HepG2 (cell line): ENCODE measurements around the gene IGFBP6. TPM values are rescaled to one million over a fixed set of nuclear protein-coding genes. Genes with fewer than 3 reads are reported as not detected.

ENCODE experiments used
- CBX5 ChIP-seq: sonication (generic); formaldehyde crosslinking; IDR thresholded peaks from 2 replicates; pipeline ENCODE4 v1.4.0; 2020; ENCODE audit warnings: missing genetic modification reagents, borderline replicate concordance
- CENPBD1 ChIP-seq: sonication (generic); formaldehyde crosslinking; IDR thresholded peaks from 2 replicates; pipeline ENCODE4 v1.8.0; 2022; ENCODE audit warnings: missing genetic modification reagents, low read depth, mild to moderate bottlenecking, borderline replicate concordance
- EP300 ChIP-seq, 3 experiments: sonication (generic) in 1 of 3; formaldehyde crosslinking in 1 of 3; IDR thresholded peaks; 2 replicates each; pipeline versions ENCODE4 v1.5.1 to v1.6.1; 2011 to 2020; ENCODE audit warnings: low read depth in 2 of 3, low read length in 2 of 3, borderline replicate concordance in 1 of 3, improper control_type of control experiment in 1 of 3, mild to moderate bottlenecking in 1 of 3, missing genetic modification reagents in 1 of 3, moderate library complexity in 1 of 3
- HINFP ChIP-seq: sonication (generic); formaldehyde crosslinking; IDR thresholded peaks from 2 replicates; pipeline ENCODE4 v1.4.0; 2020; ENCODE audit warnings: low read depth, mild to moderate bottlenecking, missing genetic modification reagents
- KLF13 ChIP-seq: sonication (generic); formaldehyde crosslinking; IDR thresholded peaks from 2 replicates; pipeline ENCODE4 v1.4.0; 2020; ENCODE audit warnings: mild to moderate bottlenecking, missing genetic modification reagents
- MAFK ChIP-seq, 2 experiments: IDR thresholded peaks in 1 of 2; conservative IDR thresholded peaks in 1 of 2; 2 replicates each; pipeline ENCODE4 v1.6.1; 2011; ENCODE audit warnings: improper control_type of control experiment in 2 of 2, low read length in 2 of 2
- PBX2 ChIP-seq: IDR thresholded peaks from 2 replicates; pipeline ENCODE4 v1.6.1; 2016; ENCODE audit warnings: control low read depth
- POLR2A ChIP-seq, 2 experiments: IDR thresholded peaks; 2 replicates each; pipeline ENCODE4 v1.6.1; 2011; ENCODE audit warnings: low read depth in 2 of 2, low read length in 2 of 2, mild to moderate bottlenecking in 1 of 2, moderate library complexity in 1 of 2; ENCODE audit not compliant: insufficient read depth in 1 of 2
- RFX3 ChIP-seq: IDR thresholded peaks from 2 replicates; pipeline ENCODE4 v1.6.1; 2016; ENCODE audit warnings: missing biosample characterization, missing genetic modification reagents
- SCMH1 ChIP-seq: sonication (generic); formaldehyde crosslinking; IDR thresholded peaks from 2 replicates; pipeline ENCODE4 v1.9.0; 2021; ENCODE audit warnings: missing genetic modification reagents, mild to moderate bottlenecking, borderline replicate concordance
- SSRP1 ChIP-seq: IDR thresholded peaks from 2 replicates; pipeline ENCODE4 v1.6.1; 2016; ENCODE audit warnings: control low read depth
- TCF7L2 ChIP-seq: IDR thresholded peaks from 2 replicates; pipeline ENCODE4 v1.6.1; 2011; ENCODE audit warnings: mild to moderate bottlenecking, low read depth, low read length, moderate library complexity
- THAP7 ChIP-seq: sonication (generic); formaldehyde crosslinking; IDR thresholded peaks from 2 replicates; pipeline ENCODE4 v1.8.1; 2023; ENCODE audit warnings: mild to moderate bottlenecking, missing genetic modification reagents
- ZBTB42 ChIP-seq: sonication (generic); formaldehyde crosslinking; IDR thresholded peaks from 2 replicates; pipeline ENCODE4 v1.5.0; 2020; ENCODE audit warnings: mild to moderate bottlenecking, missing genetic modification reagents
- ZC3H4 ChIP-seq: sonication (generic); formaldehyde crosslinking; IDR thresholded peaks from 2 replicates; pipeline ENCODE4 v1.4.0; 2020; ENCODE audit warnings: missing genetic modification reagents, borderline replicate concordance
- ZFP36L1 ChIP-seq: sonication (generic); formaldehyde crosslinking; IDR thresholded peaks from 2 replicates; pipeline ENCODE4 v1.8.0; 2022; ENCODE audit warnings: mild to moderate bottlenecking, missing genetic modification reagents, moderate library complexity
- ZFP41 ChIP-seq: sonication (generic); formaldehyde crosslinking; IDR thresholded peaks from 2 replicates; pipeline ENCODE4 v1.4.0; 2020; ENCODE audit warnings: mild to moderate bottlenecking, missing genetic modification reagents, borderline replicate concordance
- ZMAT3 ChIP-seq: sonication (generic); formaldehyde crosslinking; conservative IDR thresholded peaks from 2 replicates; pipeline ENCODE4 v1.7.0; 2021; ENCODE audit warnings: missing genetic modification reagents
- ZNF205 ChIP-seq: IDR thresholded peaks from 2 replicates; pipeline ENCODE4 v1.6.1; 2018; ENCODE audit warnings: missing biosample characterization, missing genetic modification reagents
- ZNF224 ChIP-seq: sonication (generic); formaldehyde crosslinking; IDR thresholded peaks from 2 replicates; pipeline ENCODE4 v1.5.0; 2020; ENCODE audit warnings: mild to moderate bottlenecking, missing genetic modification reagents
- ZNF275 ChIP-seq: sonication (generic); formaldehyde crosslinking; IDR thresholded peaks from 2 replicates; pipeline ENCODE4 v1.8.0; 2022; ENCODE audit warnings: missing genetic modification reagents, mild to moderate bottlenecking, inconsistent platforms, borderline replicate concordance
- ZNF30 ChIP-seq: sonication (generic); formaldehyde crosslinking; IDR thresholded peaks from 2 replicates; pipeline ENCODE4 v1.5.0; 2020; ENCODE audit warnings: mild to moderate bottlenecking, missing genetic modification reagents
- ZNF441 ChIP-seq: sonication (generic); formaldehyde crosslinking; IDR thresholded peaks from 2 replicates; pipeline ENCODE4 v1.7.0; 2021; ENCODE audit warnings: missing genetic modification reagents, borderline replicate concordance
- ZNF7 ChIP-seq: IDR thresholded peaks from 2 replicates; pipeline ENCODE4 v1.6.1; 2016; ENCODE audit warnings: missing biosample characterization, missing genetic modification reagents
- ZSCAN29 ChIP-seq: sonication (generic); formaldehyde crosslinking; conservative IDR thresholded peaks from 2 replicates; pipeline ENCODE4 v1.4.0; 2020; ENCODE audit warnings: mild to moderate bottlenecking, missing genetic modification reagents
- polyA plus RNA-seq, 8 experiments: library from polyadenylated mRNA; depleted of rRNA in 3 of 8; stranded (reverse) in 7 of 8; unstranded in 1 of 8; fragments of >200 nt; fragmentation: Illumina TruSeq in 4 of 8; extraction: Trizol in 4 of 8; gene quantifications; 2 replicates each; pipeline versions ENCODE4 v1.2.1 to v1.2.3, GENCODE V29; 2011 to 2016; ENCODE audit warnings: low read depth in 4 of 8, missing spikeins in 1 of 8, mixed read lengths in 1 of 8; ENCODE audit not compliant: insufficient read depth in 1 of 8
- total RNA-seq, 5 experiments: library from RNA; depleted of rRNA; stranded (reverse); fragments of >200 nt; fragmentation: Illumina TruSeq; extraction: Trizol; gene quantifications; 2 replicates each; pipeline ENCODE4 v1.2.3, GENCODE V29; 2016; ENCODE audit warnings: low read depth in 1 of 5

IGFBP6 gene
- total and polyA plus RNA-seq, 2 of the 13 experiments (the other 11 are each of a cell fraction or from before 2014, with no cell fraction given) = 3.9 to 25.2 TPM

GRCh38 chr12:53097564-53098353, at the start of gene IGFBP6 (continued):
- TF ChIP-seq ZBTB42 (CRISPR knock-in tag) = no peak
- no peak for TF ChIP-seq EP300 (IDR thresholded peaks at IDR 0.05; ENCODE audit: low read depth in 2 of 2, low read length in 2 of 2)
- 0 out of 2 replicates have a peak, but pooled peaks have one; percentile 20 for TF ChIP-seq EP300 (CRISPR knock-in tag; IDR thresholded peaks at IDR 0.05; ENCODE audit: borderline replicate concordance)
- TF ChIP-seq ZNF224 (CRISPR knock-in tag) = no peak
- TF ChIP-seq RFX3 (CRISPR knock-in tag) = no peak
- TF ChIP-seq POLR2A (IDR thresholded peaks at IDR 0.05; ENCODE audit: insufficient read depth in 1 of 2, low read depth in 2 of 2, low read length in 2 of 2) = no peak
- TF ChIP-seq ZMAT3 = 0 out of 2 replicates have a peak, but pooled peaks have one; percentile 42
- no peak for TF ChIP-seq SCMH1
- TF ChIP-seq CENPBD1 (CRISPR knock-in tag) = no peak
- no peak; the same call in 1 of the 2 replicates for TF ChIP-seq ZNF441 (CRISPR knock-in tag)
- TF ChIP-seq ZNF275 (CRISPR knock-in tag) = no peak
- TF ChIP-seq CBX5 (CRISPR knock-in tag) = no peak
- TF ChIP-seq ZFP41 (CRISPR knock-in tag) = no peak
- no peak for TF ChIP-seq TCF7L2
- no peak; the same call in 1 of the 2 replicates for TF ChIP-seq THAP7
- no peak for TF ChIP-seq KLF13 (CRISPR knock-in tag)
- peak; percentile 98 for TF ChIP-seq ZNF205
- TF ChIP-seq ZNF30 (CRISPR knock-in tag) = no peak
- no peak for TF ChIP-seq ZFP36L1 (CRISPR knock-in tag)
- TF ChIP-seq ZNF7 (CRISPR knock-in tag) = no peak
- no peak; the same call in 1 of the 2 replicates for TF ChIP-seq HINFP
- no peak for TF ChIP-seq SSRP1 (CRISPR knock-in tag)
- TF ChIP-seq PBX2 (CRISPR knock-in tag) = no peak
- no peak for TF ChIP-seq ZC3H4
- peak; percentile 45; the same call in 1 of the 2 replicates for TF ChIP-seq ZSCAN29
- TF ChIP-seq MAFK (conservative IDR thresholded peaks at IDR 0.05 in 1 of 2, IDR thresholded peaks at IDR 0.05 in 1 of 2; ENCODE audit: low read length in 2 of 2) = no peak
